Subcutaneous preadipocyte (primary cell): ENCODE results near the gene TBCC. TPM values are rescaled to one million over a fixed set of nuclear protein-coding genes. Genes with fewer than 3 reads are reported as not detected.

Experiments used
- total RNA-seq: library from RNA; depleted of rRNA; stranded (reverse); fragments of >200 nt; gene quantifications from 2 replicates; pipeline ENCODE4 v1.2.3, GENCODE V29; 2012

Gene TBCC, protein sequence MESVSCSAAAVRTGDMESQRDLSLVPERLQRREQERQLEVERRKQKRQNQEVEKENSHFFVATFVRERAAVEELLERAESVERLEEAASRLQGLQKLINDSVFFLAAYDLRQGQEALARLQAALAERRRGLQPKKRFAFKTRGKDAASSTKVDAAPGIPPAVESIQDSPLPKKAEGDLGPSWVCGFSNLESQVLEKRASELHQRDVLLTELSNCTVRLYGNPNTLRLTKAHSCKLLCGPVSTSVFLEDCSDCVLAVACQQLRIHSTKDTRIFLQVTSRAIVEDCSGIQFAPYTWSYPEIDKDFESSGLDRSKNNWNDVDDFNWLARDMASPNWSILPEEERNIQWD
- 26.6 and 29.8 TPM in 2 replicates for total RNA-seq

DNA sequence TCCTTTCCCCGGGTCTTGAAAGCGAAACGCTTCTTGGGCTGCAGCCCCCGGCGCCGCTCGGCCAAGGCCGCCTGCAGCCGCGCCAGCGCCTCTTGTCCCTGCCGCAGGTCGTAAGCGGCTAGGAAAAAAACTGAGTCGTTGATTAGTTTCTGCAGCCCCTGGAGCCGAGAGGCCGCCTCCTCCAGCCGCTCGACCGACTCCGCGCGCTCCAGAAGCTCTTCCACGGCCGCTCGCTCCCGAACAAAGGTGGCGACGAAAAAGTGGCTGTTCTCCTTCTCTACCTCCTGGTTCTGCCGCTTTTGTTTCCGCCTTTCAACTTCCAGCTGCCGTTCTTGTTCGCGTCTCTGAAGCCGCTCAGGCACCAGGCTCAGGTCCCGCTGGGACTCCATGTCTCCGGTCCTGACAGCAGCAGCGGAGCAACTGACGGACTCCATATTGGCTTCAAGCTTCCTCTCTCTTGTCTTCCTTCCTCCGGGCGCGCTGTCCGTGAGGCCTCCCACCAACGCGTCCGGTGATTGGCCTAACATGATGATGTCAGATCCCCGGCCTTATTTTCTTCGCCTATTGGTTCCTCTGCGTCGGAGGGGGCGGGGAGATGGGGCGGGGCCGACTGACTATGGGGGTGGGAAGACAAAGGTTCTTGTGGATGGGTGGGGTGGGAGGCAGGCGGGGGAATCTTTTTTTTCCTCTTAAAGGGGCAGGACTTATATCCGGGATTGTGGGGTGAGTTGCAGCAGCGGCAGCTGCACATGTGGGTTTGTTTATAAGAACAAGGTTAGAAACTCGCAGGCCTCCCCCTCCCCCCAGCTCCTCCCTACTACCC, at the start of gene TBCC:
Gene TBCC (minus strand): TSS at position 464 of the 823 bp plus-strand sequence. CDS start 30 bp downstream, at position 434.

DNA sequence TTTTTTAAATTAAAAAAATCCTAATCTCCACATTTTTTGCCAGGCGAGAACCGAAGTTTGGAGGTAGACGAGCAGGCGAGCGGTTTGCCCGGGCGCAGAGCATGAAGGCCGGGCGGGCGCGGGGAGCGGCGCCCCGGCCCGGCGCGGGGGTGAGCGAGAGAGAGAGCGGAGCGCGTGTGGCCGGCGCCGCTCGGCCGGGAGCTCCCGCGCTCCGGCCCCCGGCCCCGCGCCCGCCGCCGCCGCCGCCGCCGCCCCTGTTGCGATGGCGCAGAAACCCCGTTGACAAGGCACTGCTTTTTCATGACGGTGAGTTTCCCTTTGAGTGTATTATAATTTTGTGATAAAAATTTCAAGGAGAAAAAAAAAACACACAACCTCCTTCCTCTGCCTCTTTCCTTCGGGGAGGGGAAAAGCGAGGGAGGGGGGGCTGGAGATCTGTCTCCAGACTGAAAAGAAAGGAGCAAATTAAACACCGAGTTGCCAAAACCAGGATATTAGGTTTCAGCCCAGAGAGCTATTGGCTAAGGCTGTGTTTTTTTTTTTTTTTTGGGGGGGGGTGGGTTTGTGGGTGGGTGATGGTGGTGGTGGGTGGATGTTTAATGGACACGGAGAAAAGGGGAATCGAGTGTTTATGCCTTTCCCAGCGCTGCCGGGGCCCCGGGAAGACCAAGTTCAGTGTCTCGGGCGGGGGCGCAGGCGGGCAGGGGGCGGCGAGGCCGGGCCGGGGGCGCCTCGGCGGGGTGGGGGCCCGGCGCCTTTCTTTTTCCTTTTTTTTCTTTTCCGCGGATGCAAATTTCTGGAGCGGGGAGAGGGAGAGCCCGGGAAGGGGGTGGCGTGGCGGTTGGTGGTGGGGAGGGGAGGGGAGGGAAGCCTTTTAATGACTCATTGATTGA, 36.1 kb upstream of the TBCC start, which contains the start of gene BICRAL:
Gene BICRAL (plus strand): TSS at position 257 of the 893 bp plus-strand sequence. CDS start 39,971 bp downstream, outside the sequence.

DNA sequence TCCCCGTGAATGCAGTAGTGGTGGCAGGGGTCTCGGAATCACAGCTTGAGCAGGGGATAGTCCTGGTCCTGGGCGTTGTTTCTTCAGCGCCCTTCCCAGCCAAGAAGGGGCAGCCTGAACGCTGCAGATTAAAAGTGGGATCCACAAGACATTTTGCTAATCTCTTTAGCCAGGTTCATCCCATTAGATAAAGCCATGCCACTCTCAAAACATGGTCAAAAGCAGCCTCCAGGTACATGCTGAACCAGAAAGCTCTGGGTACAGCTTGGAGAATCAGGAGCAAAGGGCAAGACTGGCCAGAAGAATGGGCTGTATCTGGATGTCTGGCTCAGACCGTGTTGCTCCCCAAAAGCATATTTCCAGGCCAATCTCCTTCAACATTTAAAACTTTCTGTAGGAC, 23.4 kb downstream of the TBCC start, which contains the start of gene PRPH2:
Gene PRPH2 (minus strand): TSS at position 101 of the 400 bp plus-strand sequence. CDS start 263 bp downstream, outside the sequence.

Other genes starting within 250 kb of the TBCC start
- 24.6 and 29.5 TPM in 2 replicates for gene UBR2, start 182.1 kb downstream of the TBCC start, total RNA-seq
- gene PRPH2, start 23.5 kb downstream of the TBCC start, total RNA-seq = 0.73 and 0.78 TPM in 2 replicates
- gene BICRAL, start 35.9 kb upstream of the TBCC start, total RNA-seq = 5.9 and 6.5 TPM in 2 replicates
- gene RPL7L1, start 133.5 kb upstream of the TBCC start, total RNA-seq = 126 and 158 TPM in 2 replicates
- gene PTCRA, start 169.9 kb upstream of the TBCC start, total RNA-seq = not detected in 2 replicates
- 18.4 and 19.7 TPM in 2 replicates for gene CNPY3, start 183.4 kb upstream of the TBCC start, total RNA-seq
- not detected in 2 replicates for gene GNMT, start 214.7 kb upstream of the TBCC start, total RNA-seq
- 10.0 and 24.3 TPM in 2 replicates for gene PEX6, start 233.1 kb upstream of the TBCC start, total RNA-seq
- 55.7 and 56.6 TPM in 2 replicates for gene PPP2R5D, start 238.5 kb upstream of the TBCC start, total RNA-seq